HEK293T (cell line): ENCODE measurements around the gene DUOXA1.
"Not testable (repeated sequence)": the region's sequence is repeated elsewhere in the genome, so short reads cannot be mapped to it uniquely, and the experiment has no call there.

Experiments used
- CTCF ChIA-PET: fragments of 350-600 bp; formaldehyde crosslinking; extraction: SDS; loops from one replicate; lab custom pipeline; 2021; ENCODE audit warnings: antibody characterized with exemption, inconsistent platforms; lab: Yijun Ruan, JAX
- POLR2A ChIA-PET: fragments of 350-600 bp; formaldehyde crosslinking; extraction: SDS; loops from one replicate; lab custom pipeline; 2020; ENCODE audit warnings: antibody characterized with exemption, inconsistent platforms; lab: Yijun Ruan, JAX
- DNase-seq: peaks from one replicate; pipeline ENCODE4 v3.0.0; 2012; ENCODE audit warnings: mixed read lengths; ENCODE audit errors: extremely low spot score
- ARNT ChIP-seq: fragments of 450-650 bp; IDR thresholded peaks from 2 replicates; pipeline ENCODE4 v1.6.1; 2017; ENCODE audit warnings: mild to moderate bottlenecking
- BHLHE40 ChIP-seq: fragments of 450-650 bp; IDR thresholded peaks from 2 replicates; pipeline ENCODE4 v1.6.1; 2016; ENCODE audit warnings: mild to moderate bottlenecking, moderate library complexity, borderline replicate concordance
- CTBP1 ChIP-seq: fragments of 450-650 bp; IDR thresholded peaks from 2 replicates; pipeline ENCODE4 v1.6.1; 2016; ENCODE audit warnings: borderline replicate concordance
- ELF4 ChIP-seq: fragments of 450-650 bp; IDR thresholded peaks from 2 replicates; pipeline ENCODE4 v1.6.1; 2017; ENCODE audit warnings: antibody characterized with exemption
- FOXA1 ChIP-seq: fragments of 450-650 bp; IDR thresholded peaks from 2 replicates; pipeline ENCODE4 v1.6.1; 2016; ENCODE audit warnings: mild to moderate bottlenecking
- FOXK2 ChIP-seq: fragments of 450-650 bp; IDR thresholded peaks from 2 replicates; pipeline ENCODE4 v1.6.1; 2016; ENCODE audit warnings: mild to moderate bottlenecking
- FOXM1 ChIP-seq: fragments of 450-650 bp; IDR thresholded peaks from 2 replicates; pipeline ENCODE4 v1.6.1; 2017; ENCODE audit warnings: mild to moderate bottlenecking, borderline replicate concordance
- HDGF ChIP-seq: fragments of 450-650 bp; IDR thresholded peaks from 2 replicates; pipeline ENCODE4 v1.6.1; 2017; ENCODE audit warnings: antibody characterized with exemption, borderline replicate concordance
- L3MBTL2 ChIP-seq: fragments of 450-650 bp; conservative IDR thresholded peaks from 2 replicates; pipeline ENCODE4 v1.6.1; 2016; ENCODE audit warnings: mild to moderate bottlenecking
- LEF1 ChIP-seq: fragments of 450-650 bp; IDR thresholded peaks from 2 replicates; pipeline ENCODE4 v1.6.1; 2017; ENCODE audit warnings: mild to moderate bottlenecking, borderline replicate concordance
- NFRKB ChIP-seq: fragments of 450-650 bp; IDR thresholded peaks from 2 replicates; pipeline ENCODE4 v1.6.1; 2016; ENCODE audit warnings: mild to moderate bottlenecking, moderate library complexity
- SP1 ChIP-seq: fragments of 450-650 bp; IDR thresholded peaks from 2 replicates; pipeline ENCODE4 v1.6.1; 2017
- SUZ12 ChIP-seq: fragments of 450-650 bp; IDR thresholded peaks from 2 replicates; pipeline ENCODE4 v1.6.1; 2016; ENCODE audit warnings: mild to moderate bottlenecking
- TARDBP ChIP-seq: fragments of 450-650 bp; IDR thresholded peaks from 2 replicates; pipeline ENCODE4 v1.6.1; 2016
- ZNF384 ChIP-seq: fragments of 450-650 bp; IDR thresholded peaks from 2 replicates; pipeline ENCODE4 v1.6.1; 2016
- TF ChIP-seq, protein P1 (sequence below): fragments of 450-650 bp; IDR thresholded peaks from 2 replicates; pipeline ENCODE4 v1.6.1; 2016

DUOXA1 gene

DNA sequence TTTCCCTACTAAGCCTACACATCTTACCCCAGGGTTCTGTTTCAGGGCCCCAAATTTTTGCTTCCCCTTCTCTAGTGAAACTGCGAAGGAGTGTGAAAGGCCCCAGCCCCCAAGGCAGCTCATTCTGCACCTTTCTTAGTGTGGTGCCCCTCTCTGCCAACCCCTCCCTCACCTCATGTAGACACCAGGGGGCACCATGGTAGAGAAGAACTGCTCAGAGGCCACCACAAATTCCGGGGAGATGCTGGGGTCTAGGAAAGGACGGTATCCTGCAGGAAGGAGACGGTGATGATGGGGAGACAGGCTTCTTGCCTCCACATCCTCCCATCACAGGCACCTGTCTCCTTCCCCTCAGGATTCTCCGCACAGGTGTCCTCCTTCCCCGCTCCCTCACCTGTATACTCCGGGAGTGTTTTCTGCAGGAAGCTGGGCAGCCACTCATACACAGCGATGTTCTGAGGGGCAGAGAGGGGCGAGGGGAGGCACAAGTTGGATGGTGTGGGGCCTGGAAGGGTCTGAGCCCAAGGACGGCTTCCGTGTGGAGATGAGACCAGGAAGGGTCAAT, 19.3 kb downstream of the DUOXA1 start:
- TF ChIP-seq ELF4 (no peak), SP1 (no peak), ARNT (no peak), BHLHE40 (no peak), LEF1 (no peak), FOXM1 (no peak), ZNF384 (no peak), CTBP1 (no peak), FOXA1 (no peak), TARDBP (no peak), HDGF (no peak), SUZ12 (no peak), NFRKB (no peak)
- TF ChIP-seq, protein P1, sequence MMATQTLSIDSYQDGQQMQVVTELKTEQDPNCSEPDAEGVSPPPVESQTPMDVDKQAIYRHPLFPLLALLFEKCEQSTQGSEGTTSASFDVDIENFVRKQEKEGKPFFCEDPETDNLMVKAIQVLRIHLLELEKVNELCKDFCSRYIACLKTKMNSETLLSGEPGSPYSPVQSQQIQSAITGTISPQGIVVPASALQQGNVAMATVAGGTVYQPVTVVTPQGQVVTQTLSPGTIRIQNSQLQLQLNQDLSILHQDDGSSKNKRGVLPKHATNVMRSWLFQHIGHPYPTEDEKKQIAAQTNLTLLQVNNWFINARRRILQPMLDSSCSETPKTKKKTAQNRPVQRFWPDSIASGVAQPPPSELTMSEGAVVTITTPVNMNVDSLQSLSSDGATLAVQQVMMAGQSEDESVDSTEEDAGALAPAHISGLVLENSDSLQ = no peak
- ChIA-PET CTCF (no interaction called here), POLR2A (no interaction called here)
- DNase-seq = no peak

DNA sequence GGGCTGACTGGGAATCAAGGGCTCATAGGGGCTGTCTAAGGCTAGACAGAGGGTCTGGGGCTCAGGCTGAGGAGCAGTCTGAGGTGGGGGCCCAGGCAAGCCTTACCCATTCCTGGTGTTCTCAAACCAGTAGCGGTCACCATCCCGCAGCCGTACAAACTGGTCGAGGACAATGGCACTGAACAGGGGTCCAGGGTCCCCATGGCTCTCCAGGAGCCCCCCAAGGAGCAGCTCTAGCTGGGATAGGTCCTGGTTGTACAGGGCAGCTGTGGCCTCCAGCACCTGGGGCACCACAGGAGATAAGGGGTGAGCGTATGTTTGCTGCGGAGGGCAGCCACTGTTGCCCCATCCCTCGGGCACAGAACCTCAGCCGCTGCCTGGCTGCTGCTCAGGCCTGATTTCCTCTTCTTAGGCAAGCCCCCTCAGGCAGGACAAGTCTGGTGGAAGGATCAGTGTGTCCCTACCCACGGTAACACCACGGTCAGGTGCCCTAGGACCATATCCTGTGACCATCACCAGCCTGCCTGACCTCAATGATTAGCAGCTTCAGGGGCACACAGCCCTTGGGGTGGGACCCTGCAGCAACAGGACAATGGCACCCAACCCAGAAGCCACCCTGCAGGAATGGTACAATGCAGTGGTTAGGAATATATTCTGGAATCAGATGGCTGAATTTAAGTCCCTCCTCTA, 21.6 kb downstream of the DUOXA1 start:
- POLR2A ChIA-PET = no interaction called here
- CTCF ChIA-PET = interaction anchor here (0.5 kb wide), 1 partner anchor 386 kb away, joined by 3 read pairs; no protein-coding TSS in a partner anchor
- DNase-seq = no peak
- TF ChIP-seq HDGF (no peak), BHLHE40 (no peak), ARNT (no peak), ELF4 (no peak), SP1 (no peak), LEF1 (no peak), FOXA1 (no peak), TARDBP (no peak), ZNF384 (no peak), FOXM1 (no peak), NFRKB (no peak), SUZ12 (no peak)
- TF ChIP-seq, protein P1 = no peak

DNA sequence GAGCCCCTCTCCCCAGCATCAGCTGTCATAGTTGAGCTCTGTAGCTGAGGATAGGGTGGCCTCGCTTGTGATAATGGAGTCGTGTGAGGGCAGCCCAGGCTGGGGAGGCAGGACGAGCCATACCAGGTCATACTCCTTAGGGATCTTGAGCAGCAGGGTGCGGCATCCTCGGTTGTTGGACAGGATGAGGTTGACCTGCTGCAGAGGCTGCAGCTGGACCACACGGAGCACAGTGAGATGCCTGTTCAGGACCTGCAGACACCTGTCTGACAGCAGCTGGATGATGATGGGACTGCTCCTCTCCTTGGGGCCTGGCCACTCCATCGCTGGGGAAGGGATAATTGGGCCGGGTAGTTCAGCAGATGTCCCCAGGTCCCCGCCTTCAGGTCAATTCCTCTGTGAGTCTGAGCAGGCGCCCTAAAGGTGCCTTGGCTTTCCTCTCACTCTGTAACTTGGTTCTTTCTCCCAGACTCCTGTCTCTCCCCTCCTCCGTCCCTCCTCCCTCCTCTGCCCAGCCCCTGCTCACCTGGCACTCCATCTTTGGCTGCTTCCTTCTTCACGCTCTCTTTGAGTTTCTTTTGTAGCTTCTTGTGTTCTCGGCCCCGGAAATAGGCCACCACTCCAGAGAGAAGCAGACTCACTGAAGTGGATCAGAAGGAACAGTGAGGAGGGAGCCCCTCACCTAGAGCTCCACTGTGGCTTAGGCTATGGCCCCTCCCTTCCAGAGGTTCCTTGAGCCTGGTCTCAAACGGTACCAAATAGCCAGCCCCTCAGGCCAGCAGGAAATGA, 23.5 kb downstream of the DUOXA1 start:
- TF ChIP-seq LEF1 (no peak), FOXA1 (no peak), FOXK2 (no peak), L3MBTL2 (no peak), CTBP1 (no peak), FOXM1 (no peak), TARDBP (no peak), SP1 (no peak), ARNT (no peak), SUZ12 (no peak), BHLHE40 (no peak), ELF4 (no peak), HDGF (no peak), ZNF384 (no peak), NFRKB (no peak)
- TF ChIP-seq, protein P1 = no peak
- POLR2A ChIA-PET = no interaction called here
- CTCF ChIA-PET = interaction anchor here (2.2 kb wide), 1 partner anchor 12 kb away, joined by 12 read pairs; no protein-coding TSS in a partner anchor
- DNase-seq = no peak

- POLR2A ChIA-PET = no interaction called here
- TF ChIP-seq ELF4 = no peak
- TF ChIP-seq SUZ12 = no peak
- no peak for TF ChIP-seq LEF1
- TF ChIP-seq FOXK2 = no peak
- DNase-seq = no peak
- CTCF ChIA-PET = interaction anchor here (2.2 kb wide), 1 partner anchor 12 kb away, joined by 12 read pairs; no protein-coding TSS in a partner anchor
Observed at GRCh38 chr15:45105586-45105985, 24.1 kb downstream of the DUOXA1 start.

DNA sequence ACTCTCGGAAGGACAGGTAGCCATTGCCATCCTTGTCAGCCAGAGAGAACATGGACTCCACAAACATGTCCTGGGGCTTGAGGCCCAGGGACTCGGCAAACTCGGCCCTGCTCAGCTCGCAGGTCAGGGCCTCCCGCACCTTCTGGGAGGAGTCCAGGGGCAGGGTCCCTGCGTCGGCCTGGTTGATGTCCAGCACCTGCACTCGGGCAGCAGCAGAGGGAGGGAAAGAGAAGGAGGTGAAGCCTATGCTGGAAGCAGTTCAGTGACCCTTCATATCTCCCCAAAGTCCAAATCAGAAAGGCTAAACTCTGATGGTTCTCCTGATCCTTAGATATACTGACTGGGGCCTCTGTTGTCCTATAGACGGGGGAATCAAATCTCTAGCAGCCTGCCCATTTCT, 25.5 kb downstream of the DUOXA1 start:
- POLR2A ChIA-PET, CTCF ChIA-PET, DNase-seq: not testable (repeated sequence)

- TF ChIP-seq HDGF = no peak
- no peak for TF ChIP-seq ARNT
- no peak for TF ChIP-seq TARDBP
- no peak for TF ChIP-seq FOXK2
- TF ChIP-seq SP1 = no peak
- no peak for TF ChIP-seq SUZ12
- no peak for TF ChIP-seq FOXM1
- TF ChIP-seq NFRKB = no peak
- no peak for TF ChIP-seq ZNF384
- no peak for TF ChIP-seq CTBP1
- TF ChIP-seq LEF1 = no peak
- no peak for TF ChIP-seq BHLHE40
- TF ChIP-seq ELF4 = no peak
- POLR2A ChIA-PET = no interaction called here
- no peak for DNase-seq
- CTCF ChIA-PET = interaction anchor here (0.6 to 1.9 kb wide), 3 partner anchors 16 to 65 kb away, joined by 3 to 8 read pairs (median 3); no protein-coding TSS in a partner anchor
Observed at GRCh38 chr15:45102226-45102625, 27.5 kb downstream of the DUOXA1 start.
